ENCODE data around the gene NBEA. TPM values are rescaled to one million over a fixed set of nuclear protein-coding genes. Genes with fewer than 3 reads are reported as not detected.
A peak's percentile ranks its signal among the peaks of the same experiment; 100 is the strongest.
"Not testable (repeated sequence)": the region's sequence is repeated elsewhere in the genome, so short reads cannot be mapped to it uniquely, and the experiment has no call there.

Gene NBEA
- total RNA-seq: 0.15 and 0.18 TPM in 2 replicates

DNA sequence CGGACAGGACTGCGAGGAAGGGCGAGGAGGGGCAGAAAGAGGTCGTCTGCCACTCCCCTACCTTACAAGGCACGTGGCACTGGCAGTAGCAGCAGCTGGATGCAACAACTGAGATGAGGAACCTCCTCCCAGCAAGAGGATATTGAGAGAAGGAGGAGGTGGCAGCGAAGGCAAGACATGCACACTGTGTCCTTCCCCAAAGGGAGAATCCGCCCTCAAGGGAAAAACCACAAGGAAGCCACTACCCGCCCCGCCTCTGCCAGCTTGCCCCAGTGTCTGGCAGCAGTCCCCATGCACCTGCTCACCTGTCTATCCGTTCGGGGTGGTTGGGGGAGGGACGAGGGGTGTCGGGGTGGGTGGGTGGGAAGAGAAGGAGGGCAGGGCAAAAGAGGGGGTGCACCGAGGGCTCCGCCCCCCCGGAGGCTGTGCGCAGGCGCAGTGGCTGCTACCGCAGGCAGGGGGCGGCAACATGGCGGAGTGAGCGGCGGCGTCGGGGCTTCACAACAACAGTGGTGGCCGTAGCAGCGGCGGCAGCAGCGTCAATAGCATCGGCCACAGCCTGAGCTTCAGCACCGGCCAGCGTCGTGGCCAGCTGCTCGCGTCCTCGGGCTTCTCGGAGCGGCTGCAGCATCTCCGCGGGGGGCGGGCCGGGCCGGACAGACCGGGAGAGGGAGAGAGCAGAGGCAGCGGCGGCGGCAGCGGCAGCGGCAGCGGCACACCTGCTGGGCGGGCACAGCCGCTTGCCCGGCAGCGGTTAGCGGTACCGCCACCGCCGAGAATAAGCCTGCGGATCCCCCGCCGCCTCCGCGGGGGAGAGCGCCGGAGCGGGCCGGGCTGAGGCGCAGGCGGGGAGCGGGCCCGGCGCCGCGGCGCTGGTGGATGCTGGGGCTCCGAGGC is at the start of gene NBEA:
TSS of gene NBEA (plus strand) at position 436 of the 897 bp plus-strand sequence. CDS start 551 bp downstream, outside the sequence.
- Mint-ChIP-seq H3K9me3 (no peaks in the 10 kb centered on the region), H3K36me3 (ENCODE audit: low read depth) (no peaks in the 10 kb centered on the region), H3K4me1 (ENCODE audit: low read depth) (peaks cover 18% of the 10 kb centered on the region), H3K27me3 (ENCODE audit: insufficient read depth) (peaks cover 49% of the 10 kb centered on the region), H3K27ac (peak within 1 kb of the TSS; percentile 68), H3K4me3 (peak within 1 kb of the TSS; percentile 90)
- peak; percentile 63 for DNase-seq (ENCODE audit: low spot score)
- intact Hi-C loops (cut with micrococcal nuclease): loop anchor here (5.0 to 10.0 kb wide), 3 partner anchors 533 to 1117 kb away; partner anchors contain the start of gene MAB21L1

DNA sequence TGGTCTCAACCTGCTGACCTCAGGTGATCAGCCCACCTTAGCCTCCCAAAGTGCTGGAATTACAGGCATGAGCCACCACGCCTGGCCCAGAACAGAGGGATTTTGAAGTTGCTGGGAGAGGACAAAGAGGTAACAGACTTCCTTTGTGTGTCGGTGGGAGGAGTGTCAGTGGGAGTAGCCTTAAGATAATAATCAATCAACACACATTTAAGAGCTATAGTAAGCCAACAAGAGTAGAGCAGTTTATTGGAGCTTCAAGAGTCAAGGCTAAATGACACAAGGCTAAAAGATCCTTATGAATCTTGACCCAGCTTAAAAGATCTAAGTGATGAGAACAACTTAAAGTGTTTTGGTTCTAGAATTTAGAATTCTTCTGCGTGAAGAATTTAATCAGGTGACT is 47.3 kb upstream of the NBEA start:
- no peak overlapping the region for H3K4me3 Mint-ChIP-seq
- intact Hi-C loops (cut with micrococcal nuclease): no loop called here
- no peaks in the 10 kb centered on the region for H3K27me3 Mint-ChIP-seq (ENCODE audit: insufficient read depth)
- H3K9me3 Mint-ChIP-seq: no peaks in the 10 kb centered on the region
- no peaks in the 10 kb centered on the region for H3K4me1 Mint-ChIP-seq (ENCODE audit: low read depth)
- DNase-seq (ENCODE audit: low spot score): no peak
- H3K27ac Mint-ChIP-seq: no peak overlapping the region
- no peaks in the 10 kb centered on the region for H3K36me3 Mint-ChIP-seq (ENCODE audit: low read depth)

GRCh38 chr13:34897220-34897619 is 44.9 kb upstream of the NBEA start:
- no peaks in the 10 kb centered on the region for H3K36me3 Mint-ChIP-seq (ENCODE audit: low read depth)
- no peak for DNase-seq (ENCODE audit: low spot score)
- H3K27me3 Mint-ChIP-seq (ENCODE audit: insufficient read depth): peaks cover 2% of the 10 kb centered on the region
- no peaks in the 10 kb centered on the region for H3K4me1 Mint-ChIP-seq (ENCODE audit: low read depth)
- H3K9me3 Mint-ChIP-seq: no peaks in the 10 kb centered on the region
- H3K4me3 Mint-ChIP-seq: no peak overlapping the region
- intact Hi-C loops (cut with micrococcal nuclease): no loop called here
- no peak overlapping the region for H3K27ac Mint-ChIP-seq

DNA sequence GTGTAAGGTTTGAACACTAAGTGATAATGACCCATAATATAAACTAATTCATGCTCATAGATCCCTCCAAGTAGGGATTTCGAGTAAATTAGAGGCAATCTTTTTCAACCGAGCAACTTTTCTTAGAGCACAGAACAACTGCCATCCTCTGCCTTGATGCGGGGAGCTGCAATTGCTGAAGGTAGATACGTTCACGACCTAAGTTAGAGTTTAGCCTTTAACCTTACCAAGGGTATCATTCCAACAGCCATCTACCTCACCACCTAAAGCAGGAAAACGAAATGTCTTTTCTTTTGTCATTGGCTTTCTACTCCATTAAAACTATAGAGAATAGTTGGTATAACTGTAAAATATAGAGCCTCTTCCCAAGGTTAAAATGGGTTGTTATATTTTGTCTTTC is 42.2 kb upstream of the NBEA start:
- no peak overlapping the region for H3K4me3 Mint-ChIP-seq
- no peak overlapping the region for H3K27ac Mint-ChIP-seq
- no peaks in the 10 kb centered on the region for H3K4me1 Mint-ChIP-seq (ENCODE audit: low read depth)
- intact Hi-C loops (cut with micrococcal nuclease): no loop called here
- DNase-seq (ENCODE audit: low spot score): no peak
- H3K9me3 Mint-ChIP-seq: no peaks in the 10 kb centered on the region
- H3K27me3 Mint-ChIP-seq (ENCODE audit: insufficient read depth): peaks cover 2% of the 10 kb centered on the region
- no peaks in the 10 kb centered on the region for H3K36me3 Mint-ChIP-seq (ENCODE audit: low read depth)

- H3K9me3 Mint-ChIP-seq: no peaks in the 10 kb centered on the region
- peaks cover 2% of the 10 kb centered on the region for H3K27me3 Mint-ChIP-seq (ENCODE audit: insufficient read depth)
- intact Hi-C loops (cut with micrococcal nuclease): no loop called here
- no peak overlapping the region for H3K27ac Mint-ChIP-seq
- no peak overlapping the region for H3K4me3 Mint-ChIP-seq
- H3K4me1 Mint-ChIP-seq (ENCODE audit: low read depth): no peaks in the 10 kb centered on the region
- DNase-seq (ENCODE audit: low spot score): no peak
- no peaks in the 10 kb centered on the region for H3K36me3 Mint-ChIP-seq (ENCODE audit: low read depth)
Measured at GRCh38 chr13:34900288-34900739, 41.8 kb upstream of the NBEA start.

GRCh38 chr13:34901572-34901971 is 40.5 kb upstream of the NBEA start:
- no peak for DNase-seq (ENCODE audit: low spot score)
- H3K4me3 Mint-ChIP-seq: no peak overlapping the region
- no peaks in the 10 kb centered on the region for H3K4me1 Mint-ChIP-seq (ENCODE audit: low read depth)
- no peaks in the 10 kb centered on the region for H3K36me3 Mint-ChIP-seq (ENCODE audit: low read depth)
- H3K27ac Mint-ChIP-seq: no peak overlapping the region
- no peaks in the 10 kb centered on the region for H3K9me3 Mint-ChIP-seq
- H3K27me3 Mint-ChIP-seq (ENCODE audit: insufficient read depth): peaks cover 2% of the 10 kb centered on the region
- intact Hi-C loops (cut with micrococcal nuclease): no loop called here

- Mint-ChIP-seq H3K9me3 (no peaks in the 10 kb centered on the region), H3K4me1 (ENCODE audit: low read depth) (no peaks in the 10 kb centered on the region), H3K4me3 (no peak overlapping the region), H3K27me3 (ENCODE audit: insufficient read depth) (peaks cover 3% of the 10 kb centered on the region), H3K27ac (no peak overlapping the region), H3K36me3 (ENCODE audit: low read depth) (no peaks in the 10 kb centered on the region)
- intact Hi-C loops (cut with micrococcal nuclease): no loop called here
- DNase-seq (ENCODE audit: low spot score): no peak
Measured at GRCh38 chr13:34911159-34911558, 30.9 kb upstream of the NBEA start.

GRCh38 chr13:34913040-34913439 is 29.0 kb upstream of the NBEA start:
- Mint-ChIP-seq H3K27me3 (ENCODE audit: insufficient read depth) (peaks cover 3% of the 10 kb centered on the region), H3K4me1 (ENCODE audit: low read depth) (no peaks in the 10 kb centered on the region), H3K27ac (no peak overlapping the region), H3K4me3 (no peak overlapping the region), H3K9me3 (no peaks in the 10 kb centered on the region), H3K36me3 (ENCODE audit: low read depth) (no peaks in the 10 kb centered on the region)
- intact Hi-C loops (cut with micrococcal nuclease): no loop called here
- no peak for DNase-seq (ENCODE audit: low spot score)

GRCh38 chr13:34914416-34914815 is 27.7 kb upstream of the NBEA start:
- Mint-ChIP-seq H3K4me3 (no peak overlapping the region), H3K4me1 (ENCODE audit: low read depth) (no peaks in the 10 kb centered on the region), H3K9me3 (no peaks in the 10 kb centered on the region), H3K27ac (no peak overlapping the region), H3K36me3 (ENCODE audit: low read depth) (no peaks in the 10 kb centered on the region), H3K27me3 (ENCODE audit: insufficient read depth) (peaks cover 3% of the 10 kb centered on the region)
- intact Hi-C loops (cut with micrococcal nuclease): no loop called here
- DNase-seq (ENCODE audit: low spot score): no peak

GRCh38 chr13:34926508-34926907 is 15.6 kb upstream of the NBEA start:
- H3K27me3 Mint-ChIP-seq (ENCODE audit: insufficient read depth): peaks cover 5% of the 10 kb centered on the region
- intact Hi-C loops (cut with micrococcal nuclease): no loop called here
- no peak overlapping the region for H3K4me3 Mint-ChIP-seq
- no peak for DNase-seq (ENCODE audit: low spot score)
- H3K36me3 Mint-ChIP-seq (ENCODE audit: low read depth): no peaks in the 10 kb centered on the region
- H3K4me1 Mint-ChIP-seq (ENCODE audit: low read depth): no peaks in the 10 kb centered on the region
- H3K27ac Mint-ChIP-seq: no peak overlapping the region
- no peaks in the 10 kb centered on the region for H3K9me3 Mint-ChIP-seq

DNA sequence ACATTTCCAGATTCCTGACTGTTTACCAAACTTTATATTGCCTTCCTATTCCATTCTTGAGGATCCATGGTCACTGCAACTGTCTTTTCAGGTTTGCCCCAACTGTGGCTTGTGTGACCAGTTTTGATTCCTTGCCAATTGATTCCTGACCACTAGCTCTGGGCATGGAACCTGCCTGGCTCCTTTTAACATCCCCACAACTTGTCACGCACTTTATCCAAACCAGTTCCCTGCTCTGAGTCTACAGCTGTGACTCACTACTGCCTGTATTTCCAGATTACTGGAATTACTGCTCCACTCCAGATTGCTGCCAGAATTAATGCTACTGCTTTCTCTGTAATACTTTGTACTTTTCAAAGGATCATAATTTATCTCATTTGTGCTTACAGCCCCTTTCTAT is 13.4 kb upstream of the NBEA start:
- H3K27me3 Mint-ChIP-seq (ENCODE audit: insufficient read depth); H3K27ac Mint-ChIP-seq; H3K4me1 Mint-ChIP-seq (ENCODE audit: low read depth); H3K9me3 Mint-ChIP-seq; intact Hi-C loops (cut with micrococcal nuclease); H3K4me3 Mint-ChIP-seq; H3K36me3 Mint-ChIP-seq (ENCODE audit: low read depth); DNase-seq (ENCODE audit: low spot score): not testable (repeated sequence)

- DNase-seq (ENCODE audit: low spot score): no peak
- intact Hi-C loops (cut with micrococcal nuclease): no loop called here
- Mint-ChIP-seq H3K27me3 (ENCODE audit: insufficient read depth) (peaks cover 5% of the 10 kb centered on the region), H3K4me3 (no peak overlapping the region), H3K36me3 (ENCODE audit: low read depth) (no peaks in the 10 kb centered on the region), H3K4me1 (ENCODE audit: low read depth) (no peaks in the 10 kb centered on the region), H3K9me3 (no peaks in the 10 kb centered on the region), H3K27ac (no peak overlapping the region)
Measured at GRCh38 chr13:34931572-34931971, 10.5 kb upstream of the NBEA start.

GRCh38 chr13:34933349-34933748 is 8.7 kb upstream of the NBEA start:
- DNase-seq (ENCODE audit: low spot score): no peak
- Mint-ChIP-seq H3K4me1 (ENCODE audit: low read depth) (no peaks in the 10 kb centered on the region), H3K4me3 (no peak overlapping the region), H3K27me3 (ENCODE audit: insufficient read depth) (peaks cover 4% of the 10 kb centered on the region), H3K27ac (no peak overlapping the region), H3K9me3 (no peaks in the 10 kb centered on the region), H3K36me3 (ENCODE audit: low read depth) (no peaks in the 10 kb centered on the region)
- intact Hi-C loops (cut with micrococcal nuclease): no loop called here
